GM19193 (cell line): ENCODE results near the gene TCP11L2.

Source experiments
- POLR2A ChIP-seq: IDR thresholded peaks from 4 replicates; pipeline ENCODE4 v1.6.1; 2011; ENCODE audit not compliant: insufficient read depth, insufficient read length; ENCODE audit errors: extremely low read depth

Gene TCP11L2

DNA sequence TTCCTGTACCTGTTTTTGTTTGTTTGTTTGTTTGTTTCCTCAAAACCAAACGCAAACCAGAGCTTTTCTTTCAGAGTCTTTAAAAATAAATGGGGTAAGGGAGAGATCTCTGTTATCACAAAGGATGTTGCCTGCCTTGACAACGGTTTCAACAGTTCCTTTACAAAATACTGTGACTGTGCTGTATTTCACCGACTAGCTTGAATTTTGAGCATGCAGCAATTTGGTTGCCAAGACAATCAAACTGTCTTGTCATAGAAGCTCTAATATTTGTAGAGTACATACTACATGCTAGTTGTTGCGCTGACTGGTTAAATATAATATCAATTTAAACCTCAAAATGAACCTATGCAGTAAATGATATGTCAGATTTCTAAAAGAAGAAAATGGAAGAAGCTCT, 22.4 kb upstream of the TCP11L2 start:
- no peak for TF ChIP-seq POLR2A

DNA sequence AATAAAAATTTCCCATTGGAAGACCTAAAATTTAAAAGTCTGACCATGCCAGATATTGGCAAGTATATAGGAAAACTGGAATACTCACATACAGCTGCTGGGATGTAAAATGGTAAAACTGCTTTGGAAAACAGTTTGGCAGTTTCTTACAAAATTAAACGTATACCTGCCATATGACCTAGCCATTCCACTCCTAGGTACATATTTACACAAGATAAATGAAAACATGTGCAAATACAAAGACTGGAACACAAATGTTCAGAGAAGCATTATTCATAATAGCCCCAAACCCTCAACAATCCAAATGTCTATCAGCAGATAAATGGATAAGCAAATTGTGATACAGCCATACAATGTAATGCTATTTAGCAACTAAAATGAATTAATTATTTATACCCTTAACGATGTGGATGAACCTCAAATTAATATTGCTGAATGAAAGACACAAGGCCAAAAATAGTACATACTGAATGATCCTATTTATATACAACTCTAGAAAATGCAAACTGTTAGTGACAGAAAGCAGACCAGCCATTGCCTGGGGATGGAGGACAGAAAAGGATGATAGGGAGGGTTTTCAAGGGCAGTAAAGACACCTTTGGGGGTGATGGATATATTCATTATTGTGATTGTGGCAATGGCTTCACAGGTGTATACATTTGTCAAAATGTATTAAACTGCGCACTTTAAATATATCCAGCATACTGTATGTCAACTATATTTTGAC, 21.3 kb upstream of the TCP11L2 start:
- TF ChIP-seq POLR2A = no peak

DNA sequence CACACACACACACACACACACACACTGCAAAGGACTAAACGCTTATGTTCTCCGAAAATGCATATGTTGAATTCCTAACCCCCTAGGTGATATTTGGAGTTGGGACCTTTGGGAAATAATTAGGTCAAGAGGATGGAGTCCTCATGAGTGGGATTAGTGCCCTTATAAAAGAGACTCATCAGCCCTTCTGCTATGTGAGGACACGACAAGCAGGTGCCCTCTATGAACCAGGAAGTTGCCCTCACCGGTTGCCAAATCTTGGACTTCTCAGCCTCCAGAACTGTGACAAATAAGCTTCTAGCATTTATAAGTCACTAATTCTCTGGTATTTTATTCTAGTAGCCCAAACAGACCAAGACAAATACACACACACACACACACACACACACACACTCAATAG, 20.7 kb upstream of the TCP11L2 start:
- no peak for TF ChIP-seq POLR2A

DNA sequence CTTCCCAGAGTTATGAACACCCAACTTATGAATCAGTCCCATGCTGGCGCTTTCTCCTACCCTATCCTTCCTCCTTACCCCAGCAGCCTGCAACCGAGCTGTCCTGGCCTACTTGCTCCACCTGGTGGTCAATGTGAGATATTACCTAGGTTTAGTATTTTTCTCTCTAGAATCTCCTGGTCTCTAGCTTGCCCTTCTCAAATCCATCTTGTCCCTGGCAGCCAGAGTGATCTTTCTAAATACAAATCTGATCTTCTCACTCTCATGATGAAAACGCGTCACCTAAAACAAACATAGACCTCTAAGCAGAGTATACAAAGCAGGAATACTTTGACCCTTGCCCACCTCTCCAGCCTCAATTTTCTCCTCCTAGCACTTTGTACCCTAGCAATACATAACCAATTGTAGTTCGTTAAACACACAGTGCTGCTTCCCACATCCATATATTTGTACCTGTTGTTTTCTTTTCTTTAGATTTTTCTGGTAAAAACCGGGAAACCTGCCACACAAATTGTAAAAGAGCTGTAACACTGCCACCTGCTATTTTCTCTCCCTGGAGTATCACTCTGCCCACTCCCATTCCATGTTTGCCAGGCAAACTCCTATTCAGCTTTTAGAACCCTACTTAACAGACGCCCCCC, 20.0 kb upstream of the TCP11L2 start:
- TF ChIP-seq POLR2A = no peak

DNA sequence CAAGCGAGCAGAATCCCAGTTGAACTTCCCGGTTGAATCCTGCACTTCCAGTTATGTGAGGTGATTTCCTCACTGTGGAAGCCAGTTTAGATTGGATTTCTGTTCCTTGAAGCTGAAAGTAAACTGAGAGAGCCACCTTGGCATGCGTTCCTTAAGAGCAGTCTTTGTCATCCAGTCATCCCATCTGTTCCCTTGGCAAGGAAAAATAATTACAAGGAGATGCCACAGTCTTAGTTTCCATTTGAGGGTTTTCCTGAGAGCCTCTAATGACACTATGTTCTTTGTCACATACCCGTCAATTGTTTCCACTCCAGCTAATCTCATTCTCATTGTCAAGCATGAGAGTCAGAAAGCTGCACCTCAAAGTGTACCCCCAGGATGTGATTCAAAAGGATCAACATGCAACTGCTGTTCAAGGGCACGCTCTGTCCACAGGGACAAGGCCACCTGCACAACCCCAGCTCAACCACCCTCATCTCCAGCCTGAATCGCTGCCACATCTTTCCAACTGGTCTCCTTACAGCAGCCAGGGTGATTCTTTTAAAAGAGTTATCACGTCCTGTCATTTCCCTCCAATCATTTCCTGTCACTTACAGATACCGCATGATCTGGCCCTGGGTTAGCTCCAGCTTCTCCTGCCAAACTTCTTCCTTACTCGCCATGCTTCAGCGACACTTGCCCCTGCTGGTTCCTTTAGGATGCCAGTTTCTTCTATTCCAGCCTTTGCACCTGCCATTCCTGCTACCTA, 18.0 kb upstream of the TCP11L2 start:
- TF ChIP-seq POLR2A = no peak

DNA sequence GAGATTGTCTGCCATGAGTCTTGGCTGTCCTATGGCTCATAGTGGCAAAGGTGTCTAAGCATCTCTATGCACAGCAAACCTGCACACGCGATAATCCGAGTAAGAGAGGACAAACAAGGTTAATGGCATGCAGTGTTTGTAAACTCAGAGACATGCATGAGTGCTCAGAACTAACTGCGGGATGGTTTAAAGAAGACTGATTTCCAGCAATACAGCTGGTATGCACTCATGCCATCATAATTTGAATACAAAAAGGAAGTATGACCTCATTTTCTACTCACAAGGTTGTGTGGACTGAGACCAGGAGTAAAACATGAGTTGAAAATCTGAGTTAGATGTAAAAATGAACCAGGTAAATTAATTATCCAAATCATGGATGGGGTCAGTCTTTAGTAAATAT, 16.6 kb upstream of the TCP11L2 start:
- no peak for TF ChIP-seq POLR2A

DNA sequence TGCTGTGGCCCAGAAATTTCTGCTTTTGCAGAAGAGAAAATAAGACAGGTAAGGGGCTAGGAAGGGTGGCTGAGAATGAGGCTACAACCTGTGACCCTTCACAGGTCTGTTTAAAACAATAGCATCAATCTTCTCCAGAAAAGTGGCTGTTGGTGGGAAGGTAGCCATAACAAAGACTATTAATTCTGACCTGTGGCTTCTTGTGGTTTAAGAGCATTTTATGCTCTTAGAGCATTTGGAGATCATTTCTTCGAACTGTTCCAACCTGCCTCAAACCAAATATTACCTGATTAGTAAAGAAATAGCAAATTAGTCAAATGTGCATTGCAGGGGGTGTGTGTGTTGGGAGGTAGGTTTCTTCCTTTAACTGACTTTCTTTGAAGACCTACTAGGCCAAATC, 15.2 kb upstream of the TCP11L2 start:
- no peak for TF ChIP-seq POLR2A

DNA sequence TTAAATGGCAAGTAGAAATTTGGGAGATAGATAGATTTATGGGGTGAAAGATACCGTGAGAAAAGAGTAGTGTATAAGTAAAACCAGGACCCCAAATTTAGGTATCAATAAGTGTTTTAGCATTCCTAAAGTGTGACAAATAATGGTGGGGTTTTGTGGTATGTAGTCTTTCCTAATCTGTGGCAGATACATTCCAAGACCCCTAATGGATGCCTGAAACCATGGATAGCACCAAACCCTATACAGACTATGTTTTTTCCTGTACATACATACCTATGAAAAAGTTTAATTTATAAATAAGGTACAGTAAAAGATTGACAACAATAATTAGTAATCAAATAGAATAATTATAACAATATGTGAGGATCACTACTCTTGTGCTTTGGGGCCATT, 14.4 kb upstream of the TCP11L2 start:
- TF ChIP-seq POLR2A = no peak

DNA sequence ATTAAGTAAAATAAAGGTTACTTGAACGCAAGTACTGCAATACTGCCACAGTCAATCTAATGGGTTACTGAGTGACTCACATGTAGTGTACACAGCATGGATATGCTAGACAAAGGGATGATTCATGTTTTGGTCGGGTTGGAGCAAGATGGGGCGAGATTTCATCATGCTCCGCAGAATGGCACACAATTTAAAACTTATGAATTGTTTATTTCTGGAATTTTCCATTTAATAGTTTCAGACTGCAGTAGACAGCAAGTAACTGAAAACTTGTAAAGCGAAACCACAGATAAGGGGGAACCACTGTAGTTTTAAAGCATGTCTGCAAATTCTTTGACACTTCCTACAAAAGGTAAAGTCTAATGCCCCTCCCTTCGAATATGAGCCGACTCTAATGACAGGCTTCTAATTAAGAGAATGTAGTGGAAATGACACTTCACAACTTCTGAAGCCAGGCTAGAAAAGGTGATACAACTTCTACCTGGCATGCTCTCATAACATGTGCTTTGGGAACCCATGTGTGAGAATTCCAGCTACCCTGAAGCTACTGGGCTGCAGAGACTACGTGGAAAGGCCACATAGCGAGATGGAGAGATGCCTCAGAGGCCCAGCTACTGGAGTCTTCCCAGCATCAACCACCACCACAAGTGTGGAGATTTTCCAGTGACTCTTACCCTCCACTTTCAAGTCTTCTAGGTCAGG, 13.9 kb upstream of the TCP11L2 start:
- TF ChIP-seq POLR2A = no peak

DNA sequence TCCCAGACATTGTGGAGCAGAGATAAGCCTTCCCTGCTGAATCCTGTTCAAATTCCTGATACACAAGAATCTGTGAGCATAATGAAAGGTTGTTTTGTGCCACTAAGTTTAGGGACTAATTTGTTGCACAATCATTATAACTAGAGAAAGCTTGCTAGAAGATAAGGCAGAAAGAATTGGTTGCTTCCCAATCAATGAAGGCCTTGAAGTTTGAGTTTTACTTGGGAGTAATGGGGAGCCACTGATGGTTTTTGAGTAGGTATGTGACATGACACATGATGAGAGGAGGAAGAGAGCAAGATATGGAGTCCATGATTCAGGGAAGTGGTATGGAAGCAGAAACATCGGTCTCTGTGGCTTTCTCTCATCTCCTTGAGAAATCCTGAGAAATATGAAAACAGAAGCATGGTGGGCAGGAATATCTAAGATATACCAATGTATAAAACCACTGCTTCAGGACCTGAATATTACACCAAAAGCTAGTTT, 13.3 kb upstream of the TCP11L2 start:
- TF ChIP-seq POLR2A = no peak

DNA sequence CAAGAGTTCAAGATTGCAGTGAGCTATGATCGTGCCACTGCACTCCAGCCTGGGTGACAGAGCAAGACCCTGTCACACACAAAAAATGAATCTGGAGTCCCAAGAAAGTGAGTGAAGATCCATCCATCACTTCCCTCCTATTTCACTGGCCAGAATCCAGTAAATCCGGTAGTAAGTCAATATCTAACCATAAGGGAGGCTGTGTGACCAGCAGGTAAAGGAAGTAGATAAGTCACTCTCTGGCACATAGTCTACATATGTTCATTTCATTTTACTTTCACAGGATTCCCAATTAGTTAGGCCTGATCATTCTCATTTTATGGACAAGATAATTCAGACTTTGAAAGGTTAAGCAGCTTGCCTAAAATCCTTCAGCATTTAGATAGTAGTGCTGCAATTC, 11.9 kb upstream of the TCP11L2 start:
- no peak for TF ChIP-seq POLR2A

DNA sequence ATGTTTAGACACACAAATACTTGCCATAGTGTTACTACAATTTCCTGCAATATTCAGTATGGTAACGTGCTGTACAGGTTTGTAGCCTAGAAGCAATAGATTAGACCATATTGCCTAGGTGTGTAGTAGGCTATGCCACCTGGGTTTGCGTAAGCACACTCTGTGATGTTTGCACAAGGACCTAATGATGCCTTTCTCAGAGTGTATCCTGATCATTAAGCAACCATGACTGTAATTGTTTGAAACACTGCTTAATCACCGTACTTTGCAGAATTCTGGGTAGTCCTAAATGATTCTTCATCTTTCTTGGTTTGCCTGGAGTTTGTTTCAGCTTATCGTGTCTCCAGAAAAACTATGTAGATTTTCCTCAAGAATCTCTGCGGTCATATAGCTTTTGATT, 11.2 kb upstream of the TCP11L2 start:
- TF ChIP-seq POLR2A = no peak

DNA sequence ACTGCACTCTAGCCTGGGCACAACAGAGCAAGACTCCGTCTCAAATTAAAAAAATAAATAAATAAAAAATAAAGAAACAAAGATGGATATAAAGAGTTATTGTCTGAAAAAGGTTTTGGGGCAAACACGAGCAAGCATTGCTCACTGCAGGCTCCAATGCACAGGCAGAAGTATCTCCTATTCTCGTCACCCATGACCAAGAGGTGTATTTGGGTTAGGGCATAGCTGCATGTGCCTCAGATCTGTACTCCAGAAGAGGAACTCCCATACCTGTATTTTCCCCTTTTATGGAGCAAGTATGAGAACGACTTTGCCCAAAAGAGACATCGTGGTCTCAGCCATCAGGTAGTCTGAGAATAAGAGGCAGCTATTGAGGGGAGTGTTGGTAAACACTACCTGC, 10.2 kb upstream of the TCP11L2 start:
- TF ChIP-seq POLR2A = no peak

DNA sequence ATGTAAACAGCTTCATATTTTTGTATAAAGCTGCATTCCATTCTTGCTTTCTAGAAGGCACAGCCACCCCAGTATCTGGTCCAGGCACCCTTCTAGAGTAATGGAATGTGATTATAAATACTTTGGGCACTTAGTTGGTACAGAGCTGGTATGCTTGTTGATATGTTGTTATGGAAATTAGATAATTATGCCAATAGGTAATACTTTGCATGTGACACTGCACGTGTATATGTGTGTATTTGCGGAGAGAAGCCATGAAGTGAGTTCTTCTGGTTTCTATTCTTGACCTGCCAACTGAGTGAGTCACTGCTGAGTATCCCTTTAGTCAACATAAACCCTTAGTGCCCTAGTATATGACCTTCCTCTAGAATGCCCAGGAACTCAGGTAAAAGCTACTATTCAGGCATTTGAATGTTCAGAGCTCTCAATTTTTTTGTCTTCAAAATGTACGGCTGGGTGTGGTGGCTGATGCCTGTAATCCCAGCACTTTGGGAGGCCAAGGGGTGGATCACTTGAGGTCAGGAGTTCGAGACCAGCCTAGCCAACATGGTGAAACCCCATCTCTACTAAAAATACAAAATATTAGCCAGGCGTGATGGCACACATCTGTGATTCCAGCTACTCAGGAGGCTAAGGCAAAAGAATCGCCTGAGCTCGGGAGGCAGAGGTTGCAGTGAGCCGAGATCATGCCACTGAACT, 6.2 kb upstream of the TCP11L2 start:
- no peak for TF ChIP-seq POLR2A

DNA sequence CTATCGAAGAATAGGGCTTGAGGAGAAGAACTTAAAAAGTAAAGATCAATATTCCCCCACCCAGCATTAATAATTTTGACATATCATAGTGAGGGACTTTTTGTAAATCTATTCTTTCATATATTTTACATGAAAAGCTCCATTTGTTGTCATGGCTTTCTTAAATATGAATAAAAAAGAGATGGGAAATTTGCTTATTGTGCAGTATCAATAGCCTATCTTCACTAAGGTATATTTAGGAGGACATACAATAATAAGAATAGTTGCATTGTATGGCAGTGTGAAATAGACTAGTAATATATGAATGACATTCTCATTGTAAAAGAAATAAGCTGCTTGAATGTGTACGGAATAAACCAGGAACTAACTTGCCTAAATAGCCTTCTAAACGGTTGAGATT, 5.5 kb upstream of the TCP11L2 start:
- TF ChIP-seq POLR2A = no peak

DNA sequence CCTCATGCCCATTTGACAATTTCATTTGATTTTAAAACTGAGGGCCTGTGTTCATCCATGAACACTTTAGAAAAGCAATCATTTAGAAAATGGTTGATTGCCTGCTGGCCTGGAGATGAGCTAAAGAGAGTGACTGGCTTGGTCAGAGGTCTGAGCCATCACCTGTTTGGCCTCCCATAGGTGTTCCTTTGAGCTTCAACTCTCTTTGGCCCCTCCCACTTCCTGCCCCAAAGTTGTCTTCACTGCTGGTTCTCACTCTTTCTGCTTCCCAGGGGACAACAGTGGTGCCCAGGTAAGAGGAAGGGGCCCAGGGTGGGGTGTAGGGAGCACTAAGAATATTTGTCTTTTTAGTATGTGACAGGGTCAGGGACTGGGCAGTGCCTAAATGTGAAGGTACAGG, 4.9 kb upstream of the TCP11L2 start:
- no peak for TF ChIP-seq POLR2A
